ENCODE data around the gene P2RY6. TPM values are rescaled to one million over a fixed set of nuclear protein-coding genes. Genes with fewer than 3 reads are reported as not detected.

The P2RY6 gene
- total RNA-seq, 1 experiment from 2014 or later: 0.15 TPM

DNA sequence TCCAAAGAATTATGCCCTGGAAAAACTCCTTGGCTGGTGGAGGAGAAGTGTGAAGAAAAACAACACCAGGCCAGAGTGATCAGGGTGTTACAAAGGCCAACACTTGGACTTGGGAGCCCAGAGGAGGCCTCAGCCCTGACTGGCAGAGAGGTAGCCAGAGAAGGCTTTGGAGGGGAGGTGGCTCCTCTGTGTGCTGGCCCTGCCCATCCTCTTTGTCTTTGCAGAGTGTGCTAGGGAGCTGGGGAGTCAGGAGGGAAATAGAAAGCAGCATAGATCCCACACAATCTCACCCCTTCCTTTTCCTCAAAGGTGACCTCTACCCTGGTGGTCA is 12.0 kb upstream of the P2RY6 start:
- CTCF ChIA-PET: no interaction called here
- Histone ChIP-seq H3K4me3 (replicated peaks in 1 of 2; ENCODE audit: low read depth in 1 of 2, low read length in 2 of 2) (no peak overlapping the region), H3K9me3 (ENCODE audit: control insufficient read depth in 1 of 2, insufficient read depth in 1 of 2, low read depth in 1 of 2, low read length in 2 of 2) (no peaks in the 10 kb centered on the region), H3K27ac (ENCODE audit: low read depth, low read length) (no peak overlapping the region), H4K20me1 (ENCODE audit: insufficient read depth) (no peaks in the 10 kb centered on the region), H3K9ac (ENCODE audit: low read length) (no peak overlapping the region), H3K27me3 (ENCODE audit: insufficient read depth, low read length) (peaks cover 4% of the 10 kb centered on the region; the same call in 1 of the 2 replicates), H3K4me1 (ENCODE audit: control insufficient read depth in 1 of 2, insufficient read depth in 2 of 2, low read length in 2 of 2) (peaks cover 9 to 26% of the 10 kb centered on the region in 2 experiments), H3K4me2 (ENCODE audit: low read length) (no peak overlapping the region), H3K9me2 (ENCODE audit: insufficient read depth) (no peaks in the 10 kb centered on the region), H3K36me3 (ENCODE audit: control insufficient read depth in 1 of 2, insufficient read depth in 2 of 2, low read length in 2 of 2) (no peaks in the 10 kb centered on the region), H3K79me2 (ENCODE audit: insufficient read depth, low read length) (no peaks in the 10 kb centered on the region), H2AFZ (ENCODE audit: low read depth, low read length, poor library complexity, severe bottlenecking) (no peak overlapping the region)
- BruUV-seq (replicated peaks): no TSS peak
- POLR2A ChIA-PET: no interaction called here
- intact Hi-C loops (cut with micrococcal nuclease): no loop called here
- RAD21 ChIA-PET (ENCODE audit: low non-redundant PET in 1 of 2, low total read pairs in 2 of 2, uncharacterized antibody in 2 of 2, unreplicated experiment in 2 of 2): no interaction called here
- no peak for DNase-seq (ENCODE audit: low read depth, low spot score)
- no peak for ATAC-seq
- TF ChIP-seq YY1 (IDR thresholded peaks at IDR 0.05; ENCODE audit: extremely low read depth, insufficient replicate concordance, low read depth, low read length) (no peak), EZH2 (IDR thresholded peaks at IDR 0.05) (no peak), EZH2phosphoT487 (IDR thresholded peaks at IDR 0.05; ENCODE audit: borderline replicate concordance) (no peak), CEBPB (IDR thresholded peaks at IDR 0.05; ENCODE audit: low read depth) (no peak), FOSL1 (IDR thresholded peaks at IDR 0.05; ENCODE audit: low read depth) (no peak), ZFX (IDR thresholded peaks at IDR 0.05) (no peak), POLR2AphosphoS5 (IDR thresholded peaks at IDR 0.05; ENCODE audit: low read depth, low read length) (no peak), SRF (IDR thresholded peaks at IDR 0.05; ENCODE audit: low read depth) (no peak)

DNA sequence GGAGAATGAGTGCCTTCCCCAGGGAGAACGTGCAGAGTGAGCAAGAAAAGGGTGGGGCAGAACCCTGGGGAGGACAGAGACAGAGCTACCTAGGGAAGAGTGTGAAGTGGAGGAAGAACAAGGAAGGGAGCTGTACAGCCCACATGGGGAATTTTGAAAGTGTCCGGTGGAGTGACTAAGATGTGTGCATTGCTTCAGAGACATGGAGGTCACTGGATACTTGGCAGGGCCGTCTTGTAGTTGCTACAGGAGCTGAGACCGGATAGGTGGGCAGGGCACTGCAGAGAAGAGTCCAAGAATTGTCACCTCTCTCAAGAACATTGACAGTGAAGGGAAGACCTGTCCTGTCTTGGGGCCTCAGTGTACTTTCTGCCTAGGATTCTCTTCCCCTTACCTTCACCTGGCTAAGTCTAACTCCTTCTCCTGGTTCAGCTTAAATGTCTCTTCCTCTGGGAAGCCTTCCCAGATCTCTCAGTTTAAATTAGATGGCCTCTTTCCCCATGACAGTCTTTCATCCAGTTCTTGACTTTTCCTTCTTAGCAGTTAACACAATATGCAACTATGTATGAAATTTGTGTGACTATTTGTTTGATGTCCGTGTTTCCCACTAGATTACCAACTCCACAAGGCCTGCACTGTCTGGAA is 9.2 kb upstream of the P2RY6 start:
- RAD21 ChIA-PET (ENCODE audit: low non-redundant PET in 1 of 2, low total read pairs in 2 of 2, uncharacterized antibody in 2 of 2, unreplicated experiment in 2 of 2): no interaction called here
- ATAC-seq: no peak
- Histone ChIP-seq H2AFZ (ENCODE audit: low read depth, low read length, poor library complexity, severe bottlenecking) (no peak overlapping the region), H3K9me2 (ENCODE audit: insufficient read depth) (no peaks in the 10 kb centered on the region), H3K27ac (ENCODE audit: low read depth, low read length) (no peak overlapping the region), H3K4me3 (replicated peaks in 1 of 2; ENCODE audit: low read depth in 1 of 2, low read length in 2 of 2) (no peak overlapping the region), H3K4me2 (ENCODE audit: low read length) (no peak overlapping the region), H3K9ac (ENCODE audit: low read length) (no peak overlapping the region), H3K27me3 (ENCODE audit: insufficient read depth, low read length) (peaks cover 5% of the 10 kb centered on the region; the same call in 1 of the 2 replicates), H4K20me1 (ENCODE audit: insufficient read depth) (no peaks in the 10 kb centered on the region), H3K9me3 (ENCODE audit: control insufficient read depth in 1 of 2, insufficient read depth in 1 of 2, low read depth in 1 of 2, low read length in 2 of 2) (no peaks in the 10 kb centered on the region), H3K79me2 (ENCODE audit: insufficient read depth, low read length) (no peaks in the 10 kb centered on the region), H3K4me1 (ENCODE audit: control insufficient read depth in 1 of 2, insufficient read depth in 2 of 2, low read length in 2 of 2) (peaks cover 1 to 12% of the 10 kb centered on the region in 2 experiments; a peak in 2 of 4 replicates), H3K36me3 (ENCODE audit: control insufficient read depth in 1 of 2, insufficient read depth in 2 of 2, low read length in 2 of 2) (no peaks in the 10 kb centered on the region)
- CTCF ChIA-PET: no interaction called here
- intact Hi-C loops (cut with micrococcal nuclease): no loop called here
- TF ChIP-seq, protein P1, sequence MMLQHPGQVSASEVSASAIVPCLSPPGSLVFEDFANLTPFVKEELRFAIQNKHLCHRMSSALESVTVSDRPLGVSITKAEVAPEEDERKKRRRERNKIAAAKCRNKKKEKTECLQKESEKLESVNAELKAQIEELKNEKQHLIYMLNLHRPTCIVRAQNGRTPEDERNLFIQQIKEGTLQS (IDR thresholded peaks at IDR 0.05): no peak
- TF ChIP-seq POLR2AphosphoS5 (IDR thresholded peaks at IDR 0.05; ENCODE audit: low read depth, low read length) (no peak), ZNF274 (IDR thresholded peaks at IDR 0.05; ENCODE audit: low read depth, low read length) (no peak), FOSL1 (IDR thresholded peaks at IDR 0.05; ENCODE audit: low read depth) (no peak), RAD21 (IDR thresholded peaks at IDR 0.05; ENCODE audit: low read depth) (no peak), ELF1 (IDR thresholded peaks at IDR 0.05; ENCODE audit: borderline replicate concordance, low read depth) (no peak), EZH2 (IDR thresholded peaks at IDR 0.05) (no peak), EGR1 (IDR thresholded peaks at IDR 0.05; ENCODE audit: low read depth) (no peak), EZH2phosphoT487 (IDR thresholded peaks at IDR 0.05; ENCODE audit: borderline replicate concordance) (no peak), SP1 (IDR thresholded peaks at IDR 0.05; ENCODE audit: low read depth) (no peak), SIN3A (IDR thresholded peaks at IDR 0.05; ENCODE audit: low read depth) (no peak), POLR2A (IDR thresholded peaks at IDR 0.05; ENCODE audit: borderline replicate concordance, extremely low read depth, insufficient read depth, insufficient read length) (no peak), CEBPB (IDR thresholded peaks at IDR 0.05; ENCODE audit: low read depth) (no peak), YY1 (IDR thresholded peaks at IDR 0.05; ENCODE audit: extremely low read depth, insufficient replicate concordance, low read depth, low read length) (no peak), TCF7L2 (IDR thresholded peaks at IDR 0.05; ENCODE audit: borderline replicate concordance, extremely low read depth, insufficient read depth, insufficient read length) (no peak)
- TF ChIP-seq, protein P2, sequence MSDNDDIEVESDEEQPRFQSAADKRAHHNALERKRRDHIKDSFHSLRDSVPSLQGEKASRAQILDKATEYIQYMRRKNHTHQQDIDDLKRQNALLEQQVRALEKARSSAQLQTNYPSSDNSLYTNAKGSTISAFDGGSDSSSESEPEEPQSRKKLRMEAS (IDR thresholded peaks at IDR 0.05): no peak
- POLR2A ChIA-PET: no interaction called here
- BruUV-seq (replicated peaks): no TSS peak
- DNase-seq (ENCODE audit: low read depth, low spot score): no peak

Data from HCT116 (cell line).